ENCODE measurements around the gene ENAH. TPM values are rescaled to one million over a fixed set of nuclear protein-coding genes. Genes with fewer than 3 reads are reported as not detected.
"Not testable (repeated sequence)": the region's sequence is repeated elsewhere in the genome, so short reads cannot be mapped to it uniquely, and the experiment has no call there.

The ENAH gene
- total RNA-seq, 1 donor from 2014 or later = 50.0 TPM

- Histone ChIP-seq H3K4me3 (ENCODE audit: low read depth, low read length) (no peak overlapping the region), H3K27me3 (ENCODE audit: control insufficient read depth, insufficient read depth, low read length) (no peaks in the 10 kb centered on the region), H3K36me3 (ENCODE audit: control insufficient read depth, insufficient read depth, low read length) (no peaks in the 10 kb centered on the region)
- DNase-seq (ENCODE audit: low read depth) (peak; percentile 82), FAIRE-seq (no peak)
- TF ChIP-seq, protein P1, sequence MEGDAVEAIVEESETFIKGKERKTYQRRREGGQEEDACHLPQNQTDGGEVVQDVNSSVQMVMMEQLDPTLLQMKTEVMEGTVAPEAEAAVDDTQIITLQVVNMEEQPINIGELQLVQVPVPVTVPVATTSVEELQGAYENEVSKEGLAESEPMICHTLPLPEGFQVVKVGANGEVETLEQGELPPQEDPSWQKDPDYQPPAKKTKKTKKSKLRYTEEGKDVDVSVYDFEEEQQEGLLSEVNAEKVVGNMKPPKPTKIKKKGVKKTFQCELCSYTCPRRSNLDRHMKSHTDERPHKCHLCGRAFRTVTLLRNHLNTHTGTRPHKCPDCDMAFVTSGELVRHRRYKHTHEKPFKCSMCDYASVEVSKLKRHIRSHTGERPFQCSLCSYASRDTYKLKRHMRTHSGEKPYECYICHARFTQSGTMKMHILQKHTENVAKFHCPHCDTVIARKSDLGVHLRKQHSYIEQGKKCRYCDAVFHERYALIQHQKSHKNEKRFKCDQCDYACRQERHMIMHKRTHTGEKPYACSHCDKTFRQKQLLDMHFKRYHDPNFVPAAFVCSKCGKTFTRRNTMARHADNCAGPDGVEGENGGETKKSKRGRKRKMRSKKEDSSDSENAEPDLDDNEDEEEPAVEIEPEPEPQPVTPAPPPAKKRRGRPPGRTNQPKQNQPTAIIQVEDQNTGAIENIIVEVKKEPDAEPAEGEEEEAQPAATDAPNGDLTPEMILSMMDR (IDR thresholded peaks at IDR 0.05; ENCODE audit: insufficient read depth, low read length, severe bottlenecking) = no peak
Measured at GRCh38 chr1:225695578-225696337, 42.8 kb upstream of the ENAH start.

- Histone ChIP-seq H3K4me3 (ENCODE audit: low read depth, low read length) (no peak overlapping the region), H3K27me3 (ENCODE audit: control insufficient read depth, insufficient read depth, low read length) (no peaks in the 10 kb centered on the region), H3K36me3 (ENCODE audit: control insufficient read depth, insufficient read depth, low read length) (no peaks in the 10 kb centered on the region)
- FAIRE-seq (no peak), DNase-seq (ENCODE audit: low read depth) (peak; percentile 50)
- TF ChIP-seq, protein P1 (IDR thresholded peaks at IDR 0.05; ENCODE audit: insufficient read depth, low read length, severe bottlenecking) = no peak
Measured at GRCh38 chr1:225694151-225694603, 41.3 kb upstream of the ENAH start.

GRCh38 chr1:225693697-225694096 lies 40.8 kb upstream of the ENAH start:
- H3K36me3 ChIP-seq (ENCODE audit: control insufficient read depth, insufficient read depth, low read length); H3K4me3 ChIP-seq (ENCODE audit: low read depth, low read length); FAIRE-seq; H3K27me3 ChIP-seq (ENCODE audit: control insufficient read depth, insufficient read depth, low read length); DNase-seq (ENCODE audit: low read depth): not testable (repeated sequence)

- Histone ChIP-seq H3K36me3 (ENCODE audit: control insufficient read depth, insufficient read depth, low read length) (no peaks in the 10 kb centered on the region), H3K27me3 (ENCODE audit: control insufficient read depth, insufficient read depth, low read length) (no peaks in the 10 kb centered on the region), H3K4me3 (ENCODE audit: low read depth, low read length) (no peak overlapping the region)
- FAIRE-seq (no peak), DNase-seq (ENCODE audit: low read depth) (no peak)
- TF ChIP-seq, protein P1 (IDR thresholded peaks at IDR 0.05; ENCODE audit: insufficient read depth, low read length, severe bottlenecking) = no peak
Measured at GRCh38 chr1:225693085-225693696, 40.3 kb upstream of the ENAH start.

DNA sequence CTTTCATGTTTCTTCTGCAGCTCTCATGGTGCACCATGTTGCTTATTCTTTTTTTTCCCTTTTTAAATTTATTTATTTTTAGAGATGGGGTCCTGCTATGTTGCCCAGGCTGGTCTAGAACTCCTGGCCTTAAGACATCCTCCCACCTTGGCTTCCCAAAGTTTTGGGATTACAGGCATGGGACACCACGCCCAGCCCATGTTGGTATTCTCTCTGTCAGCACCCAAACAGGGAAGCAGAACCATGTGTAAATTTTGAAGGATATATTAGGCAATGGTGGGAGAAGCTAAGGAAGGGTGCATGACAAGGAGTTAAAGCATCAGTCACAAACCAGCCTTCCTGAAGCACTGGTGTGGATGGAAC lies 39.6 kb upstream of the ENAH start:
- FAIRE-seq = no peak
- H3K4me3 ChIP-seq (ENCODE audit: low read depth, low read length) = no peak overlapping the region
- TF ChIP-seq, protein P1 (IDR thresholded peaks at IDR 0.05; ENCODE audit: insufficient read depth, low read length, severe bottlenecking) = no peak
- H3K36me3 ChIP-seq (ENCODE audit: control insufficient read depth, insufficient read depth, low read length) = no peaks in the 10 kb centered on the region
- no peak for DNase-seq (ENCODE audit: low read depth)
- no peaks in the 10 kb centered on the region for H3K27me3 ChIP-seq (ENCODE audit: control insufficient read depth, insufficient read depth, low read length)

DNA sequence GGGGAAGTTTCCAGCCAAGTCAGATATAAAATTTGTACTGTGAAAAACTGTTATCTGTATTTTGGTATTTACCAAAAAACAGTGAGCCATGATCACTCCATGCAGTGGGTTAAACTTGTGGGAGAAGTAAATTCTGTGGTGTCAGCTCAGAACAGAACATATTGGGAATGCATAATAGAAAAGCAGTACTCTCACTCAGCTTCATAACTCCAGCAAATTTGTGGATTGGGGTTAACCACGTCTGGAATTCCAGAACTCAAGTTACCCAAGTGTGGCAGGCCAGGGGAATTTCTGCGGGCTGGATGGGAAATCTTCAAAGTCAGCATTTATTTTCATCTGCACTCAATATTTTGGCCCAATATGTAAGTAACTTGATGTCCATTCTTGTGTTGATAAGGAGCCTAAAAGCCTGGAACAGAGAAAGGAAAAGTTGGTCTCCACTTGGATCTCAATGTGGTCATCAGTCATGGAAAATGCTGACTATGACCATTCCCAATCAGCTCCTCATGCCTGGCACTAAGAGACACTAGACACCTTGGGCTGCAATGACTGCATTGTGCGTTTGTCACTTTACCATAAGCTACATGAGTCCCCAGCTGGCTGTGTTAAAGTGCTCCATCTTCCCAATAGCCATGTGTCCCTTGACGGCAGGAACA lies 39.1 kb upstream of the ENAH start:
- no peak overlapping the region for H3K4me3 ChIP-seq (ENCODE audit: low read depth, low read length)
- TF ChIP-seq, protein P1 (IDR thresholded peaks at IDR 0.05; ENCODE audit: insufficient read depth, low read length, severe bottlenecking) = no peak
- no peaks in the 10 kb centered on the region for H3K27me3 ChIP-seq (ENCODE audit: control insufficient read depth, insufficient read depth, low read length)
- H3K36me3 ChIP-seq (ENCODE audit: control insufficient read depth, insufficient read depth, low read length) = no peaks in the 10 kb centered on the region
- FAIRE-seq = no peak
- DNase-seq (ENCODE audit: low read depth) = no peak

Measured in bronchial epithelial cell (primary cell).